NCI-H2227 (cell line): ENCODE data around the gene ALPI.
A peak's percentile ranks its signal among the peaks of the same experiment; 100 is the strongest.
"Not testable (repeated sequence)": the region's sequence is repeated elsewhere in the genome, so short reads cannot be mapped to it uniquely, and the experiment has no call there.

Experiments used
- DNase-seq: peaks from one replicate; lab custom pipeline; 2025; ENCODE audit not compliant: unreplicated experiment; lab: John Stamatoyannopoulos, UW

Gene ALPI

GRCh38 chr2:232455426-232456255 is at the start of gene ALPI:
Gene ALPI (plus strand): TSS chr2:232456153. CDS start chr2:232456200, 47 bp downstream.
- no peak for DNase-seq

DNA sequence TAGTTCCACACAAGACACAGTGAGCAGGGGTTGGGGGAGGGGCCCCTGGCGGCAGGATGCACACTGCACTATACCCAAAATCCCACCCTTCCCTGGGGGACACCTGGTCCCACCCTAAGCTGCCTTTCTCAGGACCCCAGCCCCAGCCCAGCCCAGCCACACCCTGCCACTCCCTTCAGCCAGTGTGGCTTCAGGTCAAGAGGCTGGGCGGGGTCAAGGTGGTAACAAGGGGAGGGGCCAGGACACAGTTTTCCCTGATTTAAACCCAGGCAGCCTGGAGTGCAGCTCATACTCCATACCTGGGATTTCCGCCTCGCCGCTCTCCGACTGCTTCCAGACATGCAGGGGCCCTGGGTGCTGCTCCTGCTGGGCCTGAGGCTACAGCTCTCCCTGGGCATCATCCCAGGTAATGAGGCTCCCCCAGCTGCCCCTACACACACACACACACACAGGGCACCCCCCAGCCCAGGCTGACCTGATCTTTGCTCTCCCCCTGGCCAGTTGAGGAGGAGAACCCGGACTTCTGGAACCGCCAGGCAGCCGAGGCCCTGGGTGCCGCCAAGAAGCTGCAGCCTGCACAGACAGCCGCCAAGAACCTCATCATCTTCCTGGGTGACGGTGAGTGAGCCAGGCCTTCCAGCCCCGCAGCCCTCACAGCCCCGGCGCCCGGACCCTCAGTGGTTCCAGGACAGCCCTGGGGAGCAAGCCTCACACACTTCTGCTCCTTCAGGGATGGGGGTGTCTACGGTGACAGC is 49.2 kb upstream of the ALPI start, which contains the start of gene ALPG:
TSS of gene ALPG (plus strand) at position 289 of the 755 bp plus-strand sequence. CDS start at position 340, 51 bp downstream.
- DNase-seq: no peak

- DNase-seq: not testable (repeated sequence)
Observed at GRCh38 chr2:232407428-232408150, 48.4 kb upstream of the ALPI start.

DNA sequence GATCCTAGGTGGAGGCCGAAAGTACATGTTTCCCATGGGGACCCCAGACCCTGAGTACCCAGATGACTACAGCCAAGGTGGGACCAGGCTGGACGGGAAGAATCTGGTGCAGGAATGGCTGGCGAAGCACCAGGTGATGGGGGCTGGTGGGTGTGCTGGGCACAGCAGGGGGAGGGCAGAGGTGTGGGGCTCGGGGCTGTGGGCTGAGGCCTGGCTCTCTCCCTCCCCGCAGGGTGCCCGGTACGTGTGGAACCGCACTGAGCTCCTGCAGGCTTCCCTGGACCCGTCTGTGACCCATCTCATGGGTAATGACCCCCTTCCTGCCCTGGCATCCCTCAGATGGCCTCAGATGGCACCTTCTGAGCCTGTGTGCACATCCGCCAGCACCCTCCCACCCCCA is 47.7 kb upstream of the ALPI start:
- not testable (repeated sequence) for DNase-seq

- DNase-seq: not testable (repeated sequence)
Observed at GRCh38 chr2:232409617-232410016, 46.3 kb upstream of the ALPI start.

DNA sequence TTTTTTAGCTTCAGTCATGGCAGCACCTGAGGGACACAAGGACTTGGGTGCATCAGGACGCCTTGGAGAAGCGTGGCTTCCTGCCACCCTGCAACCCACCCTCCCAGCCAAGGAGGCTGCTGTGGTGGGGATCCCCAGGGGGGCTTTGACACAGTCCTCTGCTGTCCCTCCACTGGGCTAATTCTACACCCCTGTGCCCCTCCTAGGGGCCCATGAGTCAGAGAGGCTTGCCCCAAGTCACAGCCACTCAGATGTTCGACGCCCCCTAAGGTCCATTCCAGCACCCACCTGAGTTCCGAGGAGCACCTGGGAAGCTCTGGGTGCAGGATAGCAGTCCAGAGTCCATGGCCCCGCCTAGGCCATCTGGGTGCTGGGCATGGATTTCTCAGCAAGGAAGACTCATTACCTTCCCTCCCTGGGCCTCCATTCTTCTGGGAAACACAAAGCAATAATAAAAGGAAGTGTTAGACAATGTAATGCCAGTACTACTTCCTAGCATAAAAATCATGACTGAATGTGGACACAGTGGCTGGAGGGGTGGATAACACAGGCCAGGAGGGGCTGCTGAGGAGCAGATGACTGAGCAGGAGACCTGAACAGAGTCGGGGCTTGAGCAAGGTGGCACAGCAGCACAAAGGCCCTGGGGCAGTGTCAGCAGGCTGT is 45.6 kb upstream of the ALPI start:
- no peak for DNase-seq

- DNase-seq: no peak
Observed at GRCh38 chr2:232411901-232412629, 43.9 kb upstream of the ALPI start.

DNA sequence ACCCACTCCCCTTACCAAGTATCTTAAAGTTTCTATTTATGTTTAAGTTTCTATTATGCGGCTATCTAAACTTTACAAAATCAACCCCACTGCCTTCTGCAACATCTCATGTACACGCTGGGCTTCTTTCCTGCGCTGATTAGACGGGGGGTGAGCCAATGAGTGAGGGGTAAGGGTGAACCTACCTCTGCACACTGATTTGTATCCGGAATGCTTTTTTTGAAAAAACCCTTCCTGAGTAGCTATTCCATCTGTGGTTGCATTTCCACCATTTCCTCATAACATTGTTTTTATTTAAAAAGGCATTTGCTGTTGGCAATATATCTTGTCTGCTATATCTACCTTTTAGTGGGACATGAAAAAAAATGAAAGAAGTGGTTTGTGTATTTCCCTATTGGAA is 43.0 kb upstream of the ALPI start:
- DNase-seq: no peak

GRCh38 chr2:232415138-232415690 is 40.7 kb upstream of the ALPI start:
- DNase-seq: no peak

DNA sequence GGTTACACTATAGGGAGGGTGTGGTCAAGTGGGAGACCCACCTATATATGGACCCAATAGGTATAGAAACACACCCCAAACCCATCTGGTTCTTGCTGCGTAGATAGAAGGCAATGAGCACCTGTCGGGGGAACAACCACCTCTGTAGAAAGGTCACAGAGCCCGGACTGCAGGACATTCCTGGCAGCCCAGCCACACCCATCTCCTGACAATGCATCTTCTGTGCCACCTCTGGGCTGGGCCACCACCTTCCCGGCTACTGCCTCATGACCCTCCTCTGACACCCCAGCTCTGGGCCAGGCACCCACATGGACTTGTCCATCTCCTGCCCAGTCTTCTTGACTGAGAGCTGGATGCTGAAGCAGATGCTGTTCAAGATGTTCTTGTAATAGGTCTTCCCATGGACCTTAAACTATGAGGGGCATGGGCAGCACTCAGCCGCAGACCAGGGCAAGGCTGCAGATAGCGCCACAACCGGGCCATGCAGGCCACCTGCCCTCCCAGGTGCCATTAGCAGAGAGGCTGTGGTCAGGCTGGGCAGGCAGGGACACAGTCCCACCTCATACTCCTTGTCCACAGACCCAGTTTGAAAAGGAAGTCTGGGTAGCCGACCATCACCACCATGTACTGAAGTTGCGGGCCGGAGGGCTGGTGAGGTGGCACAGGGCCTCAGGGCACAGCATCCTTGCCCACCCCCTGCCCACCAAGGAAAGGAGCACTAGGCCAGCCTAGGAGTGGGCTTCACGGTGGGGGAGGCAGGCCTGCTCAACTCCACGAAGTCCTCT is 40.0 kb upstream of the ALPI start:
- DNase-seq: no peak

DNA sequence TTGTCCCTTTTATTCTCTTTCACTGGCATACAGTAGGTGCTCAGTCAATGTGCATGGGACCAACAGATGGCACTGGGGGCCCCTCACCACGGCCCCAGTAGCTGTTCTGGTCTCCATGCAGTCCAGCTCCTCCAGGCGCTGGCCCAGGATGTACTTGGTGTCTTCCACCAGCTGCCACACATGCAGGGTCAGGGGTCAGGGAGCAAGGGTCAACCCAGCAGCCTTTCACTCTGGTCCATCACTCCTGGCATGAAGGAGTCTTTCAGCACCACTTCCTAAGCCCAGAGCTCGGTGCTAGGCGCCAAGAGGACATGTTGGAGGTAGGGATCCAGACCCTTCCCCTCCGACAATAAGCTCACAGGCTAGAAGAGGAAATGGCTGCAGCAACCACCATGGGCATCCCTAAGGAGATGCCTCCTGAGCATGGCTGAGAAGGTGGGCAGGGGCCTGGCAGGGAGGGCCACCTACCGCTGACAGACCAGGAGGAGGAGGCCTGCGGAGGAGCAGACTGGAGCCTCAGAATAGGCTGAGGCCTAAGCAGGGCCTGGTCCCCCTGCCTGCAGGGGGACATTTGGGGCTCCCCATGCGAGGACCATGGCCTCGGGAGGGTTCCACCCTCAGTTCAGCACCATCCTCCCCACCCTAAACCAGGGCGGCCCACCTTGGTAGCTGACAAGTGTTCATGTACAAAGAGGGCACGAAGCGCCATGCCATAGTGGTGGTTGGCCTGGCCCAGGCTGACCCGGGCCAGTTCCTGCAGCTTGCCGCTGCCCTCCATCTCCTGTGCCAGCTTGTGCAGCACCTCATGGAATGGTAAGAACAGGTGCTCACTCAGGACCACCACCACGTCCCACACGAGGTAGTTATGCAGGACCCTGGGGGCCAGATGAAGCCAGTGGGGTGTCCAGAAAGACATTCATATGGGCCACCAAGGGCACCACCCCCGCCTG is 39.2 kb upstream of the ALPI start:
- no peak for DNase-seq

- DNase-seq: no peak
Observed at GRCh38 chr2:232417489-232417888, 38.5 kb upstream of the ALPI start.

DNA sequence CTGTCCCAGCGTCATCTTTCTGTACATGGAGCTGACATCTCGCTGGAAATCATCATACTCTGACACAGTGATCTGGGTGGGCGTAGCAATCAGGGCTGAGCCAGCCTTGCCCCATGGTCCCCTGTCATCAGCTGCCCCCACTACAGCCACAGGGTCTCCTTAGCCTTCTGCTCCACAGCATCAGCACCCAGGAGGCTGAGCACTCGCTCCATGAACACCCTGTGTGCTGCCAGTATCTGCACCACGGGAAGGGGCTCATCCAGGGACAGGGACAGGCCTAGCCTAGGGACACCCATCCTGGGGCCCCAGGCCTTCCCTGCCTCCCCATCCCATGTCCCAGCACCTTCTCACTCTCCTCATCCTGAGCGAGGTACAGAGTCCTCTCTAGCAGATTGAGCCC is 37.9 kb upstream of the ALPI start:
- no peak for DNase-seq

- peak; percentile 63 for DNase-seq
Observed at GRCh38 chr2:232418466-232419244, 37.3 kb upstream of the ALPI start.

DNA sequence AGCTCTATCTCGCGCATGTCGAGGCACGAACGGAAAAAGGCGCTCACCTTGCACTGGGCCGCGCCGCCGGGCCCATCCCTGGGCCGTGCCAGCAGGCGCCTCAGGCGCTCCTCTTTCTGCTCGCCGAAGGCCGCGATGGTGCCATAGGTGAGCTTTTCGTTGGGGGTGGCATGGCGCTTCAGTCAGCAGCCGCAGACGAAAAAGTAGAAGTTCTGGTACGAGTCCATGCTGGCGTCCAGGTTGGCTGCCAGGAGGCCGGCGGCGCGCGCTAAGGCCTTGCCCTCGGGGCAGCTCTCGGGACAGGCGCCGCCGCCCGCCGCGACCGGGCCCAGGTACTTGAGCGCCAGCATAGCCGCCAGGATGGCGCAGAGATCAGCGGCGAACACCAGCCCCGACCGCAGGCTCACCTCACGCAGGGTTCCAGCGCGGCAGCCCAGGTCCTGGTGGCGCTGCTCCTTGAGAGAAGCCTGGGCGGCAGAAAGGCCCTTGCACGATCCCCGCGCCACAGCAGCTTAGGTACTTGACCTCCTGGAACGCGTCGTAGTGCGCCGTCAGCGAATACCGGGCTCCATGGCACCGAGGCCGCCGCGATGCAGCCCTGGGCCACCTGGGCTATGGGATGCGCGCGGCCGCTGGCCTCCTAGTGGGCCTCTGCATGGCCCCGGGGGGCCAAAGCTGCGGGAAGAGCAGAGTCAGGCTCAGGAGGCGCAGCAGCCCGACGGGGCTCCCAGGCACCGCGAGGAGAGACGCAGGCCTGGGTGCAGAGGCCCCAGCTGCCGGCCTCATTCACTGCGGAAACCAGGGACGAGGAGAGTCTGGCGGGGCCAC is 36.5 kb upstream of the ALPI start:
- peak; percentile 41 for DNase-seq

GRCh38 chr2:232420073-232420454 is 35.9 kb upstream of the ALPI start:
- no peak for DNase-seq
